GM23338 (cell line): Measurements from ENCODE around the gene LRRFIP1. TPM values are rescaled to one million over a fixed set of nuclear protein-coding genes. Genes with fewer than 3 reads are reported as not detected.

Source experiments
- ATAC-seq: fragments of 200-7000 bp; cut with Tn5 transposase; 3 replicates; pipeline ENCODE4 v1.9.1; 2020
- DNase-seq: peaks from one replicate; pipeline ENCODE4 v3.0.0-alpha.2; 2015; ENCODE audit warnings: low spot score
- H2AFZ ChIP-seq: fragments of 200-600 bp; sonication (generic); 2 replicates; pipeline ENCODE4 v1.8.0; 2016; ENCODE audit warnings: antibody characterized with exemption, mild to moderate bottlenecking, moderate library complexity
- H3F3A ChIP-seq: fragments of 200-600 bp; sonication (generic); replicated peaks from 2 replicates; pipeline ENCODE4 v1.8.0; 2017; ENCODE audit warnings: antibody characterized with exemption, mixed run types, low read depth
- H3K27ac ChIP-seq: fragments of 200-600 bp; sonication (generic); 2 replicates; pipeline ENCODE4 v1.6.1; 2016; ENCODE audit warnings: low read depth
- H3K27me3 ChIP-seq: fragments of 200-600 bp; sonication (generic); 2 replicates; pipeline ENCODE4 v1.8.0; 2016; ENCODE audit warnings: mild to moderate bottlenecking, mixed run types, moderate library complexity; ENCODE audit not compliant: insufficient read depth
- H3K36me3 ChIP-seq: fragments of 200-600 bp; sonication (generic); 2 replicates; pipeline ENCODE4 v1.8.0; 2016; ENCODE audit warnings: mild to moderate bottlenecking; ENCODE audit not compliant: insufficient read depth
- H3K4me1 ChIP-seq: fragments of 200-600 bp; sonication (generic); 2 replicates; pipeline ENCODE4 v1.8.0; 2016; ENCODE audit warnings: mild to moderate bottlenecking, moderate library complexity; ENCODE audit not compliant: insufficient read depth
- H3K4me2 ChIP-seq: fragments of 200-600 bp; sonication (generic); 2 replicates; pipeline ENCODE4 v1.7.1; 2017; ENCODE audit warnings: mixed run types
- H3K4me3 ChIP-seq: fragments of 200-600 bp; sonication (generic); 2 replicates; pipeline ENCODE4 v1.6.1; 2016; ENCODE audit warnings: mixed run types
- H3K79me2 ChIP-seq: fragments of 200-600 bp; sonication (generic); replicated peaks from 2 replicates; pipeline ENCODE4 v1.8.0; 2017; ENCODE audit warnings: mild to moderate bottlenecking; ENCODE audit not compliant: insufficient read depth
- H3K9me2 ChIP-seq: fragments of 200-600 bp; sonication (generic); 2 replicates; pipeline ENCODE4 v1.8.0; 2017; ENCODE audit not compliant: insufficient read depth
- H4K20me1 ChIP-seq: fragments of 200-600 bp; sonication (generic); replicated peaks from 2 replicates; pipeline ENCODE4 v1.8.0; 2017; ENCODE audit warnings: mild to moderate bottlenecking; ENCODE audit not compliant: insufficient read depth
- H3K27ac Mint-ChIP-seq: 2 replicates; pipeline ENCODE4 v1.8.0; 2020; ENCODE audit warnings: inconsistent platforms, mild to moderate bottlenecking, moderate library complexity, mixed read lengths
- H3K27me3 Mint-ChIP-seq: 3 replicates; pipeline ENCODE4 v1.8.0; 2022; ENCODE audit warnings: low read depth, mild to moderate bottlenecking, moderate library complexity, mixed read lengths, inconsistent platforms; ENCODE audit not compliant: insufficient read depth, poor library complexity
- H3K36me3 Mint-ChIP-seq: 3 replicates; pipeline ENCODE4 v1.8.0; 2021; ENCODE audit warnings: low read depth, mild to moderate bottlenecking, inconsistent platforms, moderate library complexity, mixed read lengths
- H3K4me1 Mint-ChIP-seq: 3 replicates; pipeline ENCODE4 v1.8.0; 2020; ENCODE audit warnings: mild to moderate bottlenecking, inconsistent platforms, mixed read lengths
- H3K4me3 Mint-ChIP-seq: 3 replicates; pipeline ENCODE4 v1.8.0; 2021; ENCODE audit warnings: moderate library complexity, mild to moderate bottlenecking, inconsistent platforms, mixed read lengths
- H3K9me3 Mint-ChIP-seq: 3 replicates; pipeline ENCODE4 v1.8.0; 2020; ENCODE audit warnings: moderate library complexity, mild to moderate bottlenecking, inconsistent platforms, mixed read lengths
- ZNF331 ChIP-seq: fragments of 250-450 bp; sonication (Bioruptor Pico); IDR thresholded peaks from 2 replicates; pipeline ENCODE4 v1.5.0; 2020; ENCODE audit warnings: low read depth, mild to moderate bottlenecking, moderate library complexity
- polyA plus RNA-seq: library from polyadenylated mRNA; unstranded; fragments of >200 nt; fragmentation: Nextera tagmentation; extraction: Ambion mirVana; gene quantifications from 2 replicates; pipeline ENCODE4 v1.2.1, GENCODE V29; 2016
- total RNA-seq: library from RNA; depleted of rRNA; stranded (reverse); fragments of >200 nt; shearing (Covaris generic); gene quantifications from 2 replicates; pipeline ENCODE4 v1.2.3, GENCODE V29; 2014
- TF ChIP-seq, protein P1 (sequence below): fragments of 250-450 bp; sonication (Bioruptor Pico); IDR thresholded peaks from 2 replicates; pipeline ENCODE4 v1.5.0; 2020; ENCODE audit warnings: mild to moderate bottlenecking, moderate library complexity
- TF ChIP-seq, protein P2 (sequence below), 2 experiments: fragments of 200-600 bp in 1 of 2; sonication (generic) in 1 of 2; conservative IDR thresholded peaks; 2 replicates each; pipeline versions ENCODE4 v1.5.1 to v1.6.1; 2016 to 2017; ENCODE audit warnings: antibody characterized with exemption in 2 of 2, low read depth in 2 of 2, mild to moderate bottlenecking in 2 of 2, moderate library complexity in 1 of 2

LRRFIP1 gene
- total and polyA plus RNA-seq, 2 experiments from 2014 or later = 59.6 to 178 TPM

DNA sequence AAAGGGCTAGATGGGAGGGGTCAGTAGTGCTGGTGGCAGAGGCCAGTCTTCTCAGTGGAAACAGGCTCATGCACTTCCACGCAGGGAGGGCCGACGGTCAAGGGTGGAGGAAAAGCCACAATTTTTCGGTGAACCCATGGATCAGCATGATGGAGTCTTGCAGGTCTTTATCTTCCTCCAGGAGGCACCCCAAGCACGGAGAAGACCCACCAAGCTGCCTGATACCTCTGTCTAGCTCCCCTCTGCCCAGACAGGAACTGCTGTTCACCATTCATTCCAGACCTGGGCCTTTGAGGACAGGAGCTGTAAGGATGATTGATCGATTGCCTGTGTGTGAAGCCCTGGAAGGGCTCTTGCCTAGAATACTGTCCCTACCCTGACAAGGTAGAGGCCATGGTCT, 2.8 kb upstream of the LRRFIP1 start:
- Mint-ChIP-seq H3K9me3 (peaks cover 5% of the 10 kb centered on the region; the same call in 2 of the 3 replicates), H3K27me3 (peaks cover 28% of the 10 kb centered on the region), H3K4me1 (peaks cover 21% of the 10 kb centered on the region), H3K36me3 (peaks cover 11% of the 10 kb centered on the region; the same call in 1 of the 3 replicates), H3K27ac (no peak overlapping the region), H3K4me3 (no peak overlapping the region)
- H3K79me2 ChIP-seq = peaks cover 10% of the 10 kb centered on the region
- peaks cover 12% of the 10 kb centered on the region for H3K4me1 ChIP-seq
- H3K4me2 ChIP-seq = no peak overlapping the region
- H3K4me3 ChIP-seq = no peak overlapping the region
- 0 out of 2 replicates have a peak, but pooled peaks cover 3% of the 10 kb centered on the region for H3K36me3 ChIP-seq
- H3K27me3 ChIP-seq = peaks cover 38% of the 10 kb centered on the region
- H3K9me2 ChIP-seq = no peaks in the 10 kb centered on the region; the same call in none of the 2 replicates
- ATAC-seq = no peak
- no peak for DNase-seq
- no peaks in the 10 kb centered on the region; the same call in 1 of the 2 replicates for H3F3A ChIP-seq
- no peaks in the 10 kb centered on the region; the same call in 1 of the 2 replicates for H4K20me1 ChIP-seq
- TF ChIP-seq, protein P1, sequence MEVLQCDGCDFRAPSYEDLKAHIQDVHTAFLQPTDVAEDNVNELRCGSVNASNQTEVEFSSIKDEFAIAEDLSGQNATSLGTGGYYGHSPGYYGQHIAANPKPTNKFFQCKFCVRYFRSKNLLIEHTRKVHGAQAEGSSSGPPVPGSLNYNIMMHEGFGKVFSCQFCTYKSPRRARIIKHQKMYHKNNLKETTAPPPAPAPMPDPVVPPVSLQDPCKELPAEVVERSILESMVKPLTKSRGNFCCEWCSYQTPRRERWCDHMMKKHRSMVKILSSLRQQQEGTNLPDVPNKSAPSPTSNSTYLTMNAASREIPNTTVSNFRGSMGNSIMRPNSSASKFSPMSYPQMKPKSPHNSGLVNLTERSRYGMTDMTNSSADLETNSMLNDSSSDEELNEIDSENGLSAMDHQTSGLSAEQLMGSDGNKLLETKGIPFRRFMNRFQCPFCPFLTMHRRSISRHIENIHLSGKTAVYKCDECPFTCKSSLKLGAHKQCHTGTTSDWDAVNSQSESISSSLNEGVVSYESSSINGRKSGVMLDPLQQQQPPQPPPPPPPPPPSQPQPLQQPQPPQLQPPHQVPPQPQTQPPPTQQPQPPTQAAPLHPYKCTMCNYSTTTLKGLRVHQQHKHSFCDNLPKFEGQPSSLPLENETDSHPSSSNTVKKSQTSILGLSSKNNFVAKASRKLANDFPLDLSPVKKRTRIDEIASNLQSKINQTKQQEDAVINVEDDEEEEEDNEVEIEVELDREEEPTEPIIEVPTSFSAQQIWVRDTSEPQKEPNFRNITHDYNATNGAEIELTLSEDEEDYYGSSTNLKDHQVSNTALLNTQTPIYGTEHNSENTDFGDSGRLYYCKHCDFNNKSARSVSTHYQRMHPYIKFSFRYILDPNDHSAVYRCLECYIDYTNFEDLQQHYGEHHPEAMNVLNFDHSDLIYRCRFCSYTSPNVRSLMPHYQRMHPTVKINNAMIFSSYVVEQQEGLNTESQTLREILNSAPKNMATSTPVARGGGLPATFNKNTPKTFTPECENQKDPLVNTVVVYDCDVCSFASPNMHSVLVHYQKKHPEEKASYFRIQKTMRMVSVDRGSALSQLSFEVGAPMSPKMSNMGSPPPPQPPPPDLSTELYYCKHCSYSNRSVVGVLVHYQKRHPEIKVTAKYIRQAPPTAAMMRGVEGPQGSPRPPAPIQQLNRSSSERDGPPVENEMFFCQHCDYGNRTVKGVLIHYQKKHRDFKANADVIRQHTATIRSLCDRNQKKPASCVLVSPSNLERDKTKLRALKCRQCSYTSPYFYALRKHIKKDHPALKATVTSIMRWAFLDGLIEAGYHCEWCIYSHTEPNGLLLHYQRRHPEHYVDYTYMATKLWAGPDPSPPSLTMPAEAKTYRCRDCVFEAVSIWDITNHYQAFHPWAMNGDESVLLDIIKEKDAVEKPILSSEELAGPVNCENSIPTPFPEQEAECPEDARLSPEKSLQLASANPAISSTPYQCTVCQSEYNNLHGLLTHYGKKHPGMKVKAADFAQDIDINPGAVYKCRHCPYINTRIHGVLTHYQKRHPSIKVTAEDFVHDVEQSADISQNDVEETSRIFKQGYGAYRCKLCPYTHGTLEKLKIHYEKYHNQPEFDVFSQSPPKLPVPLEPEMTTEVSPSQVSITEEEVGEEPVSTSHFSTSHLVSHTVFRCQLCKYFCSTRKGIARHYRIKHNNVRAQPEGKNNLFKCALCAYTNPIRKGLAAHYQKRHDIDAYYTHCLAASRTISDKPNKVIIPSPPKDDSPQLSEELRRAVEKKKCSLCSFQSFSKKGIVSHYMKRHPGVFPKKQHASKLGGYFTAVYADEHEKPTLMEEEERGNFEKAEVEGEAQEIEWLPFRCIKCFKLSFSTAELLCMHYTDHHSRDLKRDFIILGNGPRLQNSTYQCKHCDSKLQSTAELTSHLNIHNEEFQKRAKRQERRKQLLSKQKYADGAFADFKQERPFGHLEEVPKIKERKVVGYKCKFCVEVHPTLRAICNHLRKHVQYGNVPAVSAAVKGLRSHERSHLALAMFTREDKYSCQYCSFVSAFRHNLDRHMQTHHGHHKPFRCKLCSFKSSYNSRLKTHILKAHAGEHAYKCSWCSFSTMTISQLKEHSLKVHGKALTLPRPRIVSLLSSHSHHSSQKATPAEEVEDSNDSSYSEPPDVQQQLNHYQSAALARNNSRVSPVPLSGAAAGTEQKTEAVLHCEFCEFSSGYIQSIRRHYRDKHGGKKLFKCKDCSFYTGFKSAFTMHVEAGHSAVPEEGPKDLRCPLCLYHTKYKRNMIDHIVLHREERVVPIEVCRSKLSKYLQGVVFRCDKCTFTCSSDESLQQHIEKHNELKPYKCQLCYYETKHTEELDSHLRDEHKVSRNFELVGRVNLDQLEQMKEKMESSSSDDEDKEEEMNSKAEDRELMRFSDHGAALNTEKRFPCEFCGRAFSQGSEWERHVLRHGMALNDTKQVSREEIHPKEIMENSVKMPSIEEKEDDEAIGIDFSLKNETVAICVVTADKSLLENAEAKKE (CRISPR knock-in tag) = no peak
- TF ChIP-seq ZNF331 = no peak
- TF ChIP-seq, protein P2, sequence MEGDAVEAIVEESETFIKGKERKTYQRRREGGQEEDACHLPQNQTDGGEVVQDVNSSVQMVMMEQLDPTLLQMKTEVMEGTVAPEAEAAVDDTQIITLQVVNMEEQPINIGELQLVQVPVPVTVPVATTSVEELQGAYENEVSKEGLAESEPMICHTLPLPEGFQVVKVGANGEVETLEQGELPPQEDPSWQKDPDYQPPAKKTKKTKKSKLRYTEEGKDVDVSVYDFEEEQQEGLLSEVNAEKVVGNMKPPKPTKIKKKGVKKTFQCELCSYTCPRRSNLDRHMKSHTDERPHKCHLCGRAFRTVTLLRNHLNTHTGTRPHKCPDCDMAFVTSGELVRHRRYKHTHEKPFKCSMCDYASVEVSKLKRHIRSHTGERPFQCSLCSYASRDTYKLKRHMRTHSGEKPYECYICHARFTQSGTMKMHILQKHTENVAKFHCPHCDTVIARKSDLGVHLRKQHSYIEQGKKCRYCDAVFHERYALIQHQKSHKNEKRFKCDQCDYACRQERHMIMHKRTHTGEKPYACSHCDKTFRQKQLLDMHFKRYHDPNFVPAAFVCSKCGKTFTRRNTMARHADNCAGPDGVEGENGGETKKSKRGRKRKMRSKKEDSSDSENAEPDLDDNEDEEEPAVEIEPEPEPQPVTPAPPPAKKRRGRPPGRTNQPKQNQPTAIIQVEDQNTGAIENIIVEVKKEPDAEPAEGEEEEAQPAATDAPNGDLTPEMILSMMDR (conservative IDR thresholded peaks at IDR 0.05; ENCODE audit: low read depth in 2 of 2) = peak in 1 of 2 experiments; percentile 25; a peak in 1 of 4 replicates
- H3K27ac ChIP-seq = no peak overlapping the region
- H2AFZ ChIP-seq = no peak overlapping the region
